SK-N-SH (cell line): ENCODE data around the gene LTBP1. TPM values are rescaled to one million over a fixed set of nuclear protein-coding genes. Genes with fewer than 3 reads are reported as not detected.

Source experiments
- CTCF ChIA-PET: fragments of 300-600, 350-600 bp; formaldehyde crosslinking; extraction: SDS; loops from one replicate; lab custom pipeline; 2021; lab: Yijun Ruan, JAX
- POLR2A ChIA-PET: fragments of 350-600 bp; sonication (Branson Sonifier 250); formaldehyde crosslinking; extraction: SDS; loops from one replicate; lab custom pipeline; 2020; ENCODE audit warnings: antibody characterized with exemption, inconsistent platforms; lab: Yijun Ruan, JAX
- DNase-seq: peaks from one replicate; pipeline ENCODE4 v3.0.0; 2012
- H2AFZ ChIP-seq: fragments of 200-600 bp; sonication (generic); 2 replicates; pipeline ENCODE4 v1.8.1; 2016; ENCODE audit warnings: antibody characterized with exemption, mild to moderate bottlenecking, low read depth
- H3F3A ChIP-seq: fragments of 200-600 bp; sonication (generic); replicated peaks from 2 replicates; pipeline ENCODE3; 2016; ENCODE audit warnings: antibody characterized with exemption, mild to moderate bottlenecking; ENCODE audit not compliant: insufficient read depth
- H3K27ac ChIP-seq, 2 experiments: fragments of 200-500 bp in 1 of 2; fragments of 200-600 bp in 1 of 2; sonication (Bioruptor generic) in 1 of 2; sonication (generic), shearing (Covaris generic) in 1 of 2; 2 replicates each; pipeline versions ENCODE4 v1.5.1 to v1.6.1; 2014 to 2016; ENCODE audit warnings: low read depth in 2 of 2, inconsistent platforms in 1 of 2, low read length in 1 of 2, mild to moderate bottlenecking in 1 of 2, mixed read lengths in 1 of 2
- H3K27me3 ChIP-seq: fragments of 200-600 bp; sonication (generic), shearing (Covaris generic); 2 replicates; pipeline ENCODE4 v1.6.1; 2016; ENCODE audit warnings: mixed run types; ENCODE audit not compliant: insufficient read depth
- H3K36me3 ChIP-seq, 2 experiments: fragments of 200-500 bp in 1 of 2; fragments of 200-600 bp in 1 of 2; sonication (Bioruptor generic) in 1 of 2; sonication (generic) in 1 of 2; replicated peaks in 1 of 2; 2 replicates each; pipeline versions ENCODE3 to v1.5.1; 2014 to 2016; ENCODE audit warnings: low read length in 1 of 2, mild to moderate bottlenecking in 1 of 2; ENCODE audit not compliant: insufficient read depth in 2 of 2, control insufficient read depth in 1 of 2
- H3K4me1 ChIP-seq, 2 experiments: fragments of 200-500 bp in 1 of 2; fragments of 200-600 bp in 1 of 2; sonication (Bioruptor generic) in 1 of 2; sonication (generic), shearing (Covaris generic) in 1 of 2; 2 replicates each; pipeline versions ENCODE4 v1.5.1 to v1.6.1; 2014 to 2016; ENCODE audit warnings: low read depth in 1 of 2, low read length in 1 of 2, mixed run types in 1 of 2; ENCODE audit not compliant: insufficient read depth in 2 of 2, control insufficient read depth in 1 of 2
- H3K4me2 ChIP-seq: fragments of 200-600 bp; sonication (generic), shearing (Covaris generic); 2 replicates; pipeline ENCODE4 v1.6.1; 2017; ENCODE audit warnings: mixed run types
- H3K4me3 ChIP-seq, 2 experiments: fragments of 200-500 bp in 1 of 2; fragments of 200-600 bp in 1 of 2; sonication (Bioruptor generic) in 1 of 2; sonication (generic), shearing (Covaris generic) in 1 of 2; 2 replicates each; pipeline versions ENCODE4 v1.5.1 to v1.8.1; 2014 to 2016; ENCODE audit warnings: low read depth in 2 of 2, inconsistent platforms in 1 of 2, low read length in 1 of 2, mild to moderate bottlenecking in 1 of 2, mixed read lengths in 1 of 2, moderate library complexity in 1 of 2
- H3K79me2 ChIP-seq: fragments of 200-600 bp; sonication (generic); 2 replicates; pipeline ENCODE4 v1.8.1; 2017; ENCODE audit warnings: mild to moderate bottlenecking; ENCODE audit not compliant: insufficient read depth
- H3K9ac ChIP-seq: fragments of 200-600 bp; sonication (generic); 2 replicates; pipeline ENCODE4 v1.6.1; 2017; ENCODE audit warnings: mixed run types
- H3K9me2 ChIP-seq: fragments of 200-600 bp; sonication (generic); 2 replicates; pipeline ENCODE4 v1.6.1; 2017; ENCODE audit warnings: mixed run types
- H3K9me3 ChIP-seq: fragments of 200-600 bp; sonication (generic); 2 replicates; pipeline ENCODE4 v1.6.1; 2017; ENCODE audit warnings: mixed run types, mild to moderate bottlenecking, moderate library complexity
- H4K20me1 ChIP-seq: fragments of 200-600 bp; sonication (generic); 2 replicates; pipeline ENCODE4 v1.6.1; 2017; ENCODE audit warnings: mild to moderate bottlenecking, mixed run types; ENCODE audit not compliant: insufficient read depth
- GABPA ChIP-seq: IDR thresholded peaks from 2 replicates; pipeline ENCODE4 v1.4.0; 2012; ENCODE audit warnings: low read depth, mild to moderate bottlenecking
- GATA2 ChIP-seq: sonication (generic); formaldehyde crosslinking; IDR thresholded peaks from 2 replicates; pipeline ENCODE4 v1.5.0; 2020; ENCODE audit warnings: mild to moderate bottlenecking, missing genetic modification reagents
- MXI1 ChIP-seq: IDR thresholded peaks from 2 replicates; pipeline ENCODE4 v1.6.1; 2012; ENCODE audit warnings: mild to moderate bottlenecking, low read depth, low read length, improper control_type of control experiment
- NFIC ChIP-seq: IDR thresholded peaks from 2 replicates; pipeline ENCODE4 v1.4.0; 2012; ENCODE audit warnings: borderline replicate concordance
- RXRA ChIP-seq: IDR thresholded peaks from 2 replicates; pipeline ENCODE4 v1.4.0; 2012; ENCODE audit warnings: low read depth, mild to moderate bottlenecking, borderline replicate concordance
- TEAD4 ChIP-seq: IDR thresholded peaks from 2 replicates; pipeline ENCODE4 v1.4.0; 2012; ENCODE audit warnings: mild to moderate bottlenecking, borderline replicate concordance; ENCODE audit not compliant: insufficient read depth
- WGBS: methylation state at CpG from one replicate; pipeline ENCODE4 v1.1.6; 2017; ENCODE audit warnings: low lambda C conversion rate; 5-methylcytosine and 5-hydroxymethylcytosine counted together
- polyA plus RNA-seq, 3 experiments: library from polyadenylated mRNA; depleted of rRNA; stranded (reverse); fragments of >200 nt; gene quantifications; 2 replicates each; pipeline ENCODE4 v1.2.3, GENCODE V29; 2012
- TF ChIP-seq, protein P1 (sequence below): IDR thresholded peaks from 2 replicates; pipeline ENCODE4 v1.4.0; 2012; ENCODE audit warnings: low read depth
- TF ChIP-seq, protein P2 (sequence below): fragments of 150-350 bp; IDR thresholded peaks from 2 replicates; pipeline ENCODE4 v1.6.1; 2016; ENCODE audit warnings: mild to moderate bottlenecking, low read depth, low read length
- TF ChIP-seq, protein P3 (sequence below): IDR thresholded peaks from 2 replicates; pipeline ENCODE4; 2012

Gene LTBP1
- polyA plus RNA-seq, 1 of the 3 experiments (the other 2 are of a cell fraction), result 467 TPM

DNA sequence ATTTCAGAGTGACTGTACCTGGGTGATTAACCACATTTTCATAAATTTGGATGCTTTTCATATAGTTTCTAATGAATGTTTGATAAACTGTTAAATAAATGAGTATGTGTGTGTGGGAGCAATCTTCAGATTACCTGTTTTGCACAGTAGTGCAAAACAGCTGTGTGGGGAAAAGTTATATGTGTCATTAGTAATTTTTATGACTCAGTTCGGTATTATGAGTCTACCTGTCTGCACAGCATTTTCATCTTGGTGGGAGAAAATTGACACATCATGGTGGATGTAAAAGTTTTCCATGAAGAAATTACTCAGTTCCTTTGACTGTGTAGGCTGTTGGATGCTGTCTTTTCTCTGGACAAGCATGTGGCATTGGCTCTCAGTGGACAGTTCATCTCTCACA, 43.8 kb downstream of the LTBP1 start:
- DNase-seq, result no peak
- H3K4me1 ChIP-seq, result no peaks in the 10 kb centered on the region; a peak in 1 of 4 replicates
- no peak overlapping the region for H3K9ac ChIP-seq
- 0% methylated on average over 1 of the region's 1 CpG for WGBS
- H3K36me3 ChIP-seq, result no peaks in the 10 kb centered on the region
- H3K27me3 ChIP-seq, result no peaks in the 10 kb centered on the region
- ChIA-PET CTCF (interaction anchor here (0.9 to 1.1 kb wide), 2 partner anchors 31 to 43 kb away, joined by 4 read pairs; no protein-coding TSS in a partner anchor), POLR2A (no interaction called here)
- TF ChIP-seq TEAD4 (no peak), GATA2 (CRISPR knock-in tag) (no peak)
- TF ChIP-seq, protein P1, sequence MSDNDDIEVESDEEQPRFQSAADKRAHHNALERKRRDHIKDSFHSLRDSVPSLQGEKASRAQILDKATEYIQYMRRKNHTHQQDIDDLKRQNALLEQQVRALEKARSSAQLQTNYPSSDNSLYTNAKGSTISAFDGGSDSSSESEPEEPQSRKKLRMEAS, result no peak
- H4K20me1 ChIP-seq, result no peaks in the 10 kb centered on the region
- H3K9me2 ChIP-seq, result no peaks in the 10 kb centered on the region
- no peak overlapping the region for H2AFZ ChIP-seq
- H3K4me2 ChIP-seq, result no peak overlapping the region
- no peaks in the 10 kb centered on the region for H3K79me2 ChIP-seq
- H3K9me3 ChIP-seq, result no peaks in the 10 kb centered on the region
- H3K27ac ChIP-seq, result no peak overlapping the region
- no peak overlapping the region for H3K4me3 ChIP-seq
- no peaks in the 10 kb centered on the region for H3F3A ChIP-seq

DNA sequence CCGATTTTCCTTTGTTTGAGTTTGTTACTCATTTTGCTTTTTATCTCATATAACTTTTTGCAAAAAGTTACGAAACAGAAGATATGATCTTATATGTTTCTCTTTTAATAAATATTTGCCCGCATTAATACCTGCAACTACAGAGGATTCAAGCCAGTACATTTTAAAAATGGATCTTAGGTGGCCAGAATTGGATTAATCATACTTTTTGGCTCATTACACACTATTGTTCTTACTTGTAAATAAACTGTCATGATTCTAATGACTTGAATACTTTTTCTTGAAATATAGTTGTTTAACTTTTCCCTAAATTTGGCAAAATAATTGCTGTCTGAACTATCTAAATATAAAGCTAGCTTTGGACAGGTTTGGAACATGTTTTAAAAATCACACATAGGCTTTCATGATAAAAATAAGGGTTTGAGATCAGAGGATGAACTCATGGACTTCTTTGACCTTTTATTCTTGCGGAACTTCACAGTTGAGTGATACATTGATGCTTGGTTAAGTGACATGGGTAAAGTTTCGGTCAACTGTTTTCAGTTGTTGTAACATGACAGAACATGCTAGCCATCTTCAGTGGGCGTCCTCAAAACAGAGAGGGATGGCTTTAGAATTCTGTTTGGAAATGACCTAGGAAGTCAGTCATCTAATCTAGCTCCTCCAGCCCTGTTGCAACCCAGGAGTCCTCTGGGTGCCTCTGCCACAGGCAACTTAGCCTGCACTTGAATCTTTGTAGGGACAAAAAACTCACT, 44.5 kb downstream of the LTBP1 start:
- no peak overlapping the region for H2AFZ ChIP-seq
- DNase-seq, result no peak
- no peaks in the 10 kb centered on the region; a peak in 1 of 4 replicates for H3K4me1 ChIP-seq
- no peak overlapping the region for H3K4me2 ChIP-seq
- no peaks in the 10 kb centered on the region for H3K9me3 ChIP-seq
- ChIA-PET CTCF (interaction anchor here (1.1 kb wide), 1 partner anchor 30 kb away, joined by 4 read pairs; no protein-coding TSS in a partner anchor), POLR2A (no interaction called here)
- H4K20me1 ChIP-seq, result no peaks in the 10 kb centered on the region
- H3K9ac ChIP-seq, result no peak overlapping the region
- H3K27me3 ChIP-seq, result no peaks in the 10 kb centered on the region
- H3K27ac ChIP-seq, result no peak overlapping the region
- no peaks in the 10 kb centered on the region for H3K79me2 ChIP-seq
- 54% methylated on average over 6 of the region's 6 CpGs for WGBS
- no peaks in the 10 kb centered on the region for H3K9me2 ChIP-seq
- H3K4me3 ChIP-seq, result no peak overlapping the region
- no peaks in the 10 kb centered on the region for H3F3A ChIP-seq
- TF ChIP-seq NFIC (no peak), MXI1 (no peak), RXRA (no peak)
- TF ChIP-seq, protein P2, sequence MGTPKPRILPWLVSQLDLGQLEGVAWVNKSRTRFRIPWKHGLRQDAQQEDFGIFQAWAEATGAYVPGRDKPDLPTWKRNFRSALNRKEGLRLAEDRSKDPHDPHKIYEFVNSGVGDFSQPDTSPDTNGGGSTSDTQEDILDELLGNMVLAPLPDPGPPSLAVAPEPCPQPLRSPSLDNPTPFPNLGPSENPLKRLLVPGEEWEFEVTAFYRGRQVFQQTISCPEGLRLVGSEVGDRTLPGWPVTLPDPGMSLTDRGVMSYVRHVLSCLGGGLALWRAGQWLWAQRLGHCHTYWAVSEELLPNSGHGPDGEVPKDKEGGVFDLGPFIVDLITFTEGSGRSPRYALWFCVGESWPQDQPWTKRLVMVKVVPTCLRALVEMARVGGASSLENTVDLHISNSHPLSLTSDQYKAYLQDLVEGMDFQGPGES, result no peak
- H3K36me3 ChIP-seq, result no peaks in the 10 kb centered on the region

DNA sequence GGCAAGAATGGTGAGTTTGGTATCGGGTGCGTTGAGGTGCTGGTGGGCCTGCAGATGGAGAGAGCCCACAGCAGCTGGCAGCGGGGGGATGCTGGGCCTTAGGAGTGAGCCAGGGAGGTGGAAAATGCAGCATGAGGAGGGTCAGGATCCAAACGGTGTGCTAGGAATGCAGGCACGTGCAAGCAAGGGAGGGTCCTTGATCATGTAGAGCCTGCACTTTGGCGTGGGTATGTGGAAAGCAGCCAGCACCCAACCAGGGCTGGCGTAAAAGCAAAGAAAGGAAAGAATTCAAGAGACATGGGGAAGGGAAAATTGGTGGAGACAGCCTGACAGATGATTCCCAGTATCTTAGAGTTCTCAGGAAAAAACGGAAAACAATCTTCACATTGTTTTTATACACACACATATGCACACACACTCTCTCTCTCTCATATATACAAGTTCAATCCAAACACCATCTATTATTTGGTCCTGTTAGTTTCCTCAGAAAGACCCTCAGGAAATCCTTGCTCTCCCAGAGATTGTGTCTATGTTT, 46.3 kb downstream of the LTBP1 start:
- Histone ChIP-seq H3K79me2 (no peaks in the 10 kb centered on the region), H2AFZ (no peak overlapping the region), H3K27ac (no peak overlapping the region), H3K4me1 (no peaks in the 10 kb centered on the region; a peak in 1 of 4 replicates), H3K9ac (no peak overlapping the region), H3K9me2 (no peaks in the 10 kb centered on the region), H3K9me3 (no peaks in the 10 kb centered on the region), H3K36me3 (no peaks in the 10 kb centered on the region), H3F3A (no peaks in the 10 kb centered on the region), H3K27me3 (no peaks in the 10 kb centered on the region), H4K20me1 (no peaks in the 10 kb centered on the region), H3K4me3 (no peak overlapping the region), H3K4me2 (no peak overlapping the region)
- CTCF ChIA-PET, result no interaction called here
- WGBS, result 48% methylated on average over 8 of the region's 8 CpGs
- no peak for TF ChIP-seq GABPA
- TF ChIP-seq, protein P3, sequence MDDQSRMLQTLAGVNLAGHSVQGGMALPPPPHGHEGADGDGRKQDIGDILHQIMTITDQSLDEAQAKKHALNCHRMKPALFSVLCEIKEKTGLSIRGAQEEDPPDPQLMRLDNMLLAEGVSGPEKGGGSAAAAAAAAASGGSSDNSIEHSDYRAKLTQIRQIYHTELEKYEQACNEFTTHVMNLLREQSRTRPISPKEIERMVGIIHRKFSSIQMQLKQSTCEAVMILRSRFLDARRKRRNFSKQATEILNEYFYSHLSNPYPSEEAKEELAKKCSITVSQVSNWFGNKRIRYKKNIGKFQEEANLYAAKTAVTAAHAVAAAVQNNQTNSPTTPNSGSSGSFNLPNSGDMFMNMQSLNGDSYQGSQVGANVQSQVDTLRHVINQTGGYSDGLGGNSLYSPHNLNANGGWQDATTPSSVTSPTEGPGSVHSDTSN, result peak; percentile 35; the same call in 1 of the 2 replicates
- POLR2A ChIA-PET, result no interaction called here
- DNase-seq, result no peak
